Fibroblast of skin of scalp (primary cell): ENCODE results near the gene TPRA1.
"Not testable (repeated sequence)": the region's sequence is repeated elsewhere in the genome, so short reads cannot be mapped to it uniquely, and the experiment has no call there.

ENCODE experiments used
- DNase-seq: peaks from one replicate; pipeline ENCODE4 v3.0.0-alpha.2; 2013

Gene TPRA1

GRCh38 chr3:127536830-127537812 is 53.4 kb downstream of the TPRA1 start:
- DNase-seq, result no peak

GRCh38 chr3:127535901-127536829 is 54.4 kb downstream of the TPRA1 start:
- no peak for DNase-seq

GRCh38 chr3:127535106-127535785 is 55.3 kb downstream of the TPRA1 start:
- no peak for DNase-seq

- no peak for DNase-seq
Measured at GRCh38 chr3:127534564-127534963, 56.0 kb downstream of the TPRA1 start.

- DNase-seq, result no peak
Measured at GRCh38 chr3:127534161-127534451, 56.4 kb downstream of the TPRA1 start.

GRCh38 chr3:127532561-127533203 is 57.9 kb downstream of the TPRA1 start:
- DNase-seq, result no peak

GRCh38 chr3:127531821-127532220 is 58.7 kb downstream of the TPRA1 start:
- no peak for DNase-seq

- DNase-seq, result not testable (repeated sequence)
Measured at GRCh38 chr3:127530863-127531262, 59.7 kb downstream of the TPRA1 start.

GRCh38 chr3:127529346-127530188 is 61.0 kb downstream of the TPRA1 start:
- no peak for DNase-seq

GRCh38 chr3:127525373-127525772 is 65.2 kb downstream of the TPRA1 start:
- DNase-seq, result peak; percentile 5

GRCh38 chr3:127524296-127524896 is 66.1 kb downstream of the TPRA1 start:
- DNase-seq, result no peak
